Measurements from ENCODE around the gene LYL1.

Gene LYL1

DNA sequence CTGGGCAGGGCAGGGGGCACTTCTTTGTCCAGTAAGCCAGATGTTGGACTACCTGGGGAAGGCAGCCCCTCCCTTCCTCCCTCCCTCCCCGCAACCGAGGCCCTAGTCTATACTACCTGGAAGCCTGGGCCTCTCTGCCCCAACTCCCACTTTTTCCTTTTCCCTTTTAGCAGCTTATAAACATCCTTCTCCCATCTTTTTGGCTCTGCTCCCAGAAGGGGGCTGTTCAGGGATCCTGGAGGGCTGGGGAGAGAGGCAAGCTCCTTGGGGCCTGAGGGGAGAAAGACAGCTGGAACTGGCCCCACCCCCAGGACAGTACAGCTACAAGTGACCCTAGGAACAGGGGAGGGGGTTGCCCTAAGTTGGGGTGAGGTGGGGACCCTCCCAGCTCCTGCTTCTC is 44.9 kb downstream of the LYL1 start:
- no peak for DNase-seq (ENCODE audit: low read depth in 1 of 2, low spot score in 1 of 2)

DNA sequence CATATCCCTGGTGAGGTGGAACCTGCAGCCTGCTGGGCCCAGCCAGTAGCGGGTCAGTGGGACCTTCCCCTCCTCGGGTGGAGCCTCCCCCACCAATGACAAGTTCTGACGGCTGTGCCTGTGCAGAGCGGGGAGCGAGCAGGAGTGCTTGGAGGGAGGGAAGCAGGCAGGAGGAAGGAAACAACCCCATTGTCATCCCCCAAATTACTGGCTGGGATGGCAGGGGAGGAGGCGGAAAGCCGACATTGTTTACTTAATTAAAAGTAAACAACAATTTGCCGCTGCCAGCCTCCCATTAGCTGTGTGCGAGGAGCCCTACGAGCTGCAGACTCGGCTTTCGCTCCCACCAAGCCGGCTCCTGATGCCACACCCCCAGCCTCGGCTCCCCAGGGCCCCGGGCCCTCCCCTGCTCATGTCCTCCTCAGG is 45.5 kb downstream of the LYL1 start:
- DNase-seq (ENCODE audit: low read depth in 1 of 2, low spot score in 1 of 2) = no peak

- DNase-seq (ENCODE audit: low read depth in 1 of 2, low spot score in 1 of 2) = no peak
Measured at GRCh38 chr19:13056052-13056660, 46.5 kb downstream of the LYL1 start.

DNA sequence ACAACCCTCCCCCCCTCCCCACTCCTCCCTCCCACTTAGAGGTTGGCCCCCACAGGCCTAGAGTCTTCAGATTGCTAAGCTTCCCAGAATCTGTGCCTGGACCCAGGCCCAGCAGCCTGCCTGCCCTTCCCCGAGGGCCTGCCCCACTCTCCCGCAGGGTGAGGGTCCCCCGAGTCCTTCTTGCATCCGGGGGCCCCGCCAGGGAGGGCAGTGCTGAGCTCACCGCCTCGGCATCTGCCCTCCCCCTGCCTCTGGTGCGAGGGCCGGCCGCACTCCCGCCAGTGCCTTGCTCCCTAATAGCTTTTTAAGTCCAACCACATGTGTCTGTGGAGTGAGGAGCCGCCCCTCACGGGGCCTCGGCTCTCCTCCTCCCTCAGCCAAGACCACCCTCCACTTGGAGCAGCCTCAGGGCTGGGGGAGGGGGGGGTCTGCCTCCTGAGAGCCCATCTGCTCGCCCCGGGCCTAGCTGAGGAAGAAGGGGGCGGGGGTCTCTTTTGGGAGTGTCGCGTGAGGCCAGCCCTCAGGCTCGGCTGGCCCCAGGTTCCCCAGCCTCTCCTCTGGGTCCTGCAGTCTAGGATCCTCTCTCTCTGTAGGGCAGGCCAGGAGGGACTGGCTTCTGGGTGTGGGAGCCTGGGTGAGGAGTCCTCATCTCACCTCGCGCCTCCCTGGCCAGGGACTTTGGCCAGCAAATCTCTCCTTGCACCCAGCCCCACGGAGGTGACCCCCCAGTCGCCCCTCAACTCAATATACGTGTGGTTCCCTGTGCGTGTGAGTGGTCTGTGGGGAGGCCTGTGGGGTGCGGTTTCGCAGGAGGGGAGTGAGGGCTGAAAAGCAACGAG is 47.2 kb downstream of the LYL1 start:
- DNase-seq (ENCODE audit: low read depth in 1 of 2, low spot score in 1 of 2) = no peak

DNA sequence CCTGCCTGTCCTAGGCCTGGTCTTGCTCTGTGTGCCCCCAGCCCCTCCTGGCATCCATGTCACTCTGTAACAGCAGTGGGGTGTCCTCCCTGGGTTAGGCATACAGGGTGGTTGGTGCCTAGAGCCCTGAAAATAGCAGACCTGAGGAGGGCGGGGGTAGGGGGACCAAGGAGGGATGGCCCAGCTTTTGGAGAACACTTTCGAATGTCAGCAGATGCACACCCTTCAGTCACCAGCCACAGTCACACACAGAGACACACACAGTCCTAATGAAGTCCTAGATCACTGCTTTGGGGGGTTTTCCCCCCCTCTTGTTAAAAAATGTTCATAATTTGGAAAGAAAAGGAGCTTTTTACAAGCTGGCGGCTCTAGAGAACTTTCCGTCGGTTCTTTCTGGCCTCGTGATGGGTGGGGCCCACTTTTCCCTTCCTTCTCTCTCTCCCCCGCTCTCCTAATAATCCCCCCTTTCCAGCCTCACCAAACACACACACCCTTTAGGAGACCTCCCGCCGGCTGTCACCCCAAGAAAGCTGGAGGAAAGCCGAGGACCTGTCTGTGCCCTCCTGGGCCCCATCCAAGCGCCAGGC is 47.9 kb downstream of the LYL1 start:
- no peak for DNase-seq (ENCODE audit: low read depth in 1 of 2, low spot score in 1 of 2)

GRCh38 chr19:13053761-13054625 is 48.7 kb downstream of the LYL1 start:
- no peak for DNase-seq (ENCODE audit: low read depth in 1 of 2, low spot score in 1 of 2)

GRCh38 chr19:13053238-13053637 is 49.4 kb downstream of the LYL1 start:
- DNase-seq (ENCODE audit: low read depth in 1 of 2, low spot score in 1 of 2) = no peak

- no peak for DNase-seq (ENCODE audit: low read depth in 1 of 2, low spot score in 1 of 2)
Measured at GRCh38 chr19:13052447-13053175, 50.0 kb downstream of the LYL1 start.

GRCh38 chr19:13051557-13052165 is 51.0 kb downstream of the LYL1 start:
- DNase-seq (ENCODE audit: low read depth in 1 of 2, low spot score in 1 of 2) = no peak

DNA sequence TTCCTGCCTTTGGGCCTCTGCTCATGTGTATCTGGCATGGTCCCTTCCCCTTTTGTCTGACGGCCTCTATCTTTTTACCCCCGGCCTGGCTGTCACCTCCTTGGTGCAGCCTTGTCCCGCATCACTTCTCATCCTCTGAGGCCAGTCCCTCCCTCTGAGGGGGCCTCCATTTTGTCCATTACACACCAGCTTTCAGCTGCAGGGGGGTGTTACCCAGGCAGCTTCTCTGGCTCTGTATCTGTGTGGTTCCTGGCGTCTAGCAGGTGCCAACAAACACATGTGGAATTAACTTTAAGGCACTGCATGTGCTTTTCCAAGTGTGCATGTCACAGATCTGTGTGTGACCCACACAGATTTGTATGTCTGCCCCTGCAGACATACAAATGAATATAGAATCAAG is 52.4 kb downstream of the LYL1 start:
- DNase-seq (ENCODE audit: low read depth in 1 of 2, low spot score in 1 of 2) = no peak

All from stimulated activated CD4-positive, alpha-beta T cell treated with anti-CD3 and anti-CD28 coated beads, Interleukin-15, amount 100 ng/mL, for 1 hour (primary cell).